ENCODE data around the gene PODXL2.

PODXL2 gene

DNA sequence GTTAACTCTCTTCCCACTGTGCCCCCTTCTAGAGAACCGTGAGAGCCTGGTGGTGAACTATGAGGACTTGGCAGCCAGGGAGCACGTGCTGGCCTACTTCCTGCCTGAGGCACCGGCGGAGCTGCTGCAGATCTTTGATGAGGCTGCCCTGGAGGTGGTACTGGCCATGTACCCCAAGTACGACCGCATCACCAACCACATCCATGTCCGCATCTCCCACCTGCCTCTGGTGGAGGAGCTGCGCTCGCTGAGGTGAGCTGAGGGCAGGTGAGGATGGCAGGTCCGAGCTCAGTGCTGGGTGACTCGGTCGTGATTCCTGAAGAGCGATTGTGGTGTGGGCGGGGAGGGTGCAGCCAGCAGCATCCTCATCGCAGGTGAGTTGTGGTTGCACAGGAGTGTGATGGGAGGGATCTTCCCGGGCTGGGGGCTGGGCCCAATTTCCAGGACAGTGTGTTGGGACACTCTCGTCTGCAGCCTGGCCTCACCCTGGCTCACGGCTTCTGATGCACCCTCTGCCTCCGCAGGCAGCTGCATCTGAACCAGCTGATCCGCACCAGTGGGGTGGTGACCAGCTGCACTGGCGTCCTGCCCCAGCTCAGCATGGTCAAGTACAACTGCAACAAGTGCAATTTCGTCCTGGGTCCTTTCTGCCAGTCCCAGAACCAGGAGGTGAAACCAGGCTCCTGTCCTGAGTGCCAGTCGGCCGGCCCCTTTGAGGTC, 22.7 kb upstream of the PODXL2 start:
- DNase-seq = no peak

DNA sequence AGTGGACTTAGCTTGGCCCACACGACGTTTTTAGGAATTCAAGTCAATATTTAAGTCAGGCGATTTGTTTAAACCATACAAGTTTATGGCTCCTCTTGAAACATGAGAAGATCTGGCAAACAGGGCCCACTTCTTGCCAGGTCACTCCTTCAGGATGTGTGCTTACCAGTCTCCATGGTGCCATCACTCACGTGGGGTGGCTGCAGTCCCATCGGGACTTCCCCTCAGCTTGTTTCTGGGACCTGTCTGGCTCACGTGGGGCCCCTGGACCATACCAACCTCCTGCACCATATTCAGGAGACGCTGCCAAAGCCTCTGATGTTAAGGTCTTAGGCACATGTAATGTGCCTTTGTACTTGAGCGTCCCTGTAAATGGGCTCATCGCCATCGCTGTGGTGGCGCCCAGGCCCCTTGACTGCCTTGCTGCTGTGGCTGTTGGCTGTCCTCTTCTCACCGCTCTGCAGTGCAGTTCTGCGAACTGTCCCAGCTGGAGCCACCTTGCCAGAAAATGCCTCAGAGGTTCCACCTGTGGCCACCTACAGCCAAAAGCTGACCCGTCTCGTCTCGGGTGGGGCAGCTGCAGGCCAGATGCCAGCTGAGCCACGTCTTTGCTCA, 21.9 kb upstream of the PODXL2 start:
- no peak for DNase-seq

DNA sequence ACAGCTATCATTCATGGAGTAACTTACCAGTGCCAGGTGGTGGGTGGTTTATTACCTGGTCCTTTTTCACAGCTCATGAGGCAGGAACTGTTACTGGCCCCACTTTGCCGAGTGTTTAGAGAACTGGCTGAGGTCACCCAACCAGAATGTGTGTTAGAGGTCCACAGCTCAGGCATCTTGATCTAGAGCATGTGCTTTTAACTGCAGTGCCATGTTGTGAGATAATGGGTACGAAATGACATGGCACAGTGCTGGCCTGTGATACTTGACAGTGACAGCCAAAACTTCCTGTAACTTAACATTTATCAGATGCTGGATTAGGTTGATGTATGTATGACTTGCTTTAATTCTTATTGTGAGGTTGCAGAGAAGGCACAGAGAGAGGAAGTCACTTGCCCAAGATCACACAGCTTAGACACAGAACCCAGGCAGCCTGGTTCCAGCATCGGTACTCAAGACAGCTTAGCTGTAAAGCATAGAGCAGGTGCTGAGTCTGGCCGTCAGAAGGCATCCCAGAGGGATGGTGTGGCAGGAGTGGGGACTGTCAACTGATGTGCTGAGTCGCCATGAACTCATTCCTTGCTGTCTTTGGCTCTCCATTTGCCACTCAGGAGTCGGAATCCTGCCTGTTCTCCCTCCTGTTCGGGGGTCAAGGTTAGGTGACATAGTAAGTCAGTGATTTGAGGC, 21.2 kb upstream of the PODXL2 start:
- DNase-seq = no peak

DNA sequence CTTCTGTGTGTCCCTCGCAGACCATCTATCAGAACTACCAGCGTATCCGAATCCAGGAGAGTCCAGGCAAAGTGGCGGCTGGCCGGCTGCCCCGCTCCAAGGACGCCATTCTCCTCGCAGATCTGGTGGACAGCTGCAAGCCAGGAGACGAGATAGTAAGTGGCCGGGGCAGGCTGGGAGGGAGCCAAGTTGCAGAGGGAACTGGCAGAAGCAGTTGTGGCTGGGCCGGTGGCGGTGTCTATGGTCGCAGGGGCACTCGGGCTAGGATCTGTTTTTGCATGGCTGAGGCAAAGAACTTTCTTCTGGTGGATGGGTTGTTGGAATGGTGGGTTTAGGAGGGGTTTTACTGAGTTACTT, 20.6 kb upstream of the PODXL2 start:
- no peak for DNase-seq

DNA sequence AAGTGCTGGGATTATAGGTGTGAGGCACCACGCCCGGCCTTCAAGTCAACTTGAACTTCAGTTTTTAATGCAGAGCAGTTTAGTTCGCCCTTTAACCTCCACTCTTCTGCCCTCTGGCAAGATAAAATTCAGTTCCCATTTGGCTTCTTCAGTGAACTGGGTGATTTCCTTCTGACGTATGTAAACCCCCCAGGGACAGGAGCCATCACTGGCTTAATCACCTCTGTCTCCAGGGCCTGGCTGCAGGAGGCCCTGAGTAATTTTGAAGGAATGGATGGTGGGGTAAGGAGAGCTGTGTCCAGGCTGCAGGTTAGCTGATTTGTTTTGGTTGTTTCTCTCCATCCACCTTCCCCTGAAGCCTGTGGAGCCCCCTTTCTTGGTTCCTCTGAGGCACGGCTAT, 18.9 kb upstream of the PODXL2 start:
- no peak for DNase-seq

DNA sequence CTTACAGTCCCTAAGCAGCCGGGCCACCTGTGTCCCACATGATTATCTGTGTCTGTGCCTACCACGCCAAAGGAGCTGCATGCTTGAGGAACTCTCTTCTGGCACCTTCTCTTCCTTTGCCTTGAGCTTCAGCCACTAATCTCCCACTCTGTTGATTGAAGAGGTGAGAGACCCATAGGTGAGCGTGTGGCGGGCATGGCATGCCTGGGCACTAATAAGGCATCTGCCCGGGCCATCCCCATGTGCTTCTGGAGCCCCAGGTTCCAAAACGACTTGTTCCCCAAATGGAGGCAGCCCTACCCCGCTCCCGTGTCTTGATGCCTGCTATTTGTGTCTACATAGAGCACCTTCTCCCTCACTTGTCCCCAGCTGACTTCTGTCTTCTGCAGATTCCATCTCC, 17.7 kb upstream of the PODXL2 start:
- no peak for DNase-seq

DNA sequence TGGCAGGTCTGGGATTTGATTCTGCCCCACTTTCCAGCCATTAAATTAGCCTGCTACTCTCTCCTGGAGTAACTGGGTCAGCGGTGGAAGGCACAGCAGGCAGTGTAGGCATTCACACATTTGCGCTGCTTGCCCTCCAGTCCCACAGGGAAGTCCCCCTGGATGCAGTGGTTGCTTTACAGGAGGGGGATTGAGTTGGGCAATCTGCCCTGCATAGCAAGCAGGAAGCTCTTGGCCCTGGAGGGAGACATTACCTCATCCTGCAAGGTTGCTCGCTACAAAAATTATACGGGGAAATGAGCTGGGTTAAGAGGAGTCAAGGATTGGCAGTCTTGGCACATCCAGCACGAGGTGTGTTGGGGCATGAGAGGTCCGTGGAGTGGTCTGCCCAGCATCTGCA, 16.0 kb upstream of the PODXL2 start:
- DNase-seq = peak; percentile 34

DNA sequence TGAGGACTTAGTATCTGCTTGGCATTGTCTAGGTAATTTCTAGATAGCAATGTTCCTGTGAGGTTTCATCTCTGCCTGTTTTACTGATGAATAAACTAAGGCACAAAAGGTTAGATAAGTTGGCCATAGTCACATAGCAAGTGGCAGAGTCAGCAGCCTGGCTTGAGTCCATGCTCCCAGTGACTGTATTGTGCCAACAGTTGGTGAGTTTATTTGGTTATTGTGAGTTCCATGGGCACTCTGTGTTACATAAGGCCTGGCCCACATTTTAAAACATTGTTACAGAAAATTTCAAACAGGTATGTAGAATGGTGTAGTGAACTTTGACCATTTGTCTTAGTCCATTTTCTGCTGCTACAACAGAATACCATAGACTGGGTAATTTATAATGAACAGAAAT, 15.6 kb upstream of the PODXL2 start:
- DNase-seq = no peak

DNA sequence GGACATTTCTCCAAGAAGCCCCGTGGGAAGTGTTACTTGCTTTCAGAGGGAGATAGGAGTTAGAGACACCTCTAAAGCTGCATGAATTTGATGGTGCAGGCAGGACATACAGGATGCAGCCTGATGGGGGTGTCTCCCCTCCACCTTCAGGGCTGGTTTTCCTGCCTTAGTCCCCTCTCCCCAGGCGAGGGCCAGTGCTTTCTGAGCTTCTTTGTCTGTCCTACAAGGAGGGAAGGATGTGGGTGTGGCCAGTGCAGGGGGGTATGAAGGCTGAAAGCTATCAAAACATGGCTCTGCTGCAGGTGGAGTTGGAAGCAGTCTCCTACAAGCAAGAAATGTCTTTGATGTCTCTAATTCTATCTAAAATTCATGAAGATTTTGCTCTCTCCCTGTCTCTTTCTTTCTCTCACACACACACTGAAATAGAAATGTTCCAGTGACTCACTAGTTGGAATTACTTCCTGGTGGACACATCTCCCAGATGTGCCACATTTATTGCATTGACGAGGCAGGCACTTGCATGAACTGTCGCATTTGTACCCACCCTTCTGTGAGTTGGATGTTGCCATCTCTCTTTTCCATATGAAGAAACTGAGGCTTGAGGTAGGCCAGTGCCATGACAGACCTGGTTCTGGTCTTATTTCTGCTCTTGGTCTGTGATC, 13.9 kb upstream of the PODXL2 start:
- no peak for DNase-seq

DNA sequence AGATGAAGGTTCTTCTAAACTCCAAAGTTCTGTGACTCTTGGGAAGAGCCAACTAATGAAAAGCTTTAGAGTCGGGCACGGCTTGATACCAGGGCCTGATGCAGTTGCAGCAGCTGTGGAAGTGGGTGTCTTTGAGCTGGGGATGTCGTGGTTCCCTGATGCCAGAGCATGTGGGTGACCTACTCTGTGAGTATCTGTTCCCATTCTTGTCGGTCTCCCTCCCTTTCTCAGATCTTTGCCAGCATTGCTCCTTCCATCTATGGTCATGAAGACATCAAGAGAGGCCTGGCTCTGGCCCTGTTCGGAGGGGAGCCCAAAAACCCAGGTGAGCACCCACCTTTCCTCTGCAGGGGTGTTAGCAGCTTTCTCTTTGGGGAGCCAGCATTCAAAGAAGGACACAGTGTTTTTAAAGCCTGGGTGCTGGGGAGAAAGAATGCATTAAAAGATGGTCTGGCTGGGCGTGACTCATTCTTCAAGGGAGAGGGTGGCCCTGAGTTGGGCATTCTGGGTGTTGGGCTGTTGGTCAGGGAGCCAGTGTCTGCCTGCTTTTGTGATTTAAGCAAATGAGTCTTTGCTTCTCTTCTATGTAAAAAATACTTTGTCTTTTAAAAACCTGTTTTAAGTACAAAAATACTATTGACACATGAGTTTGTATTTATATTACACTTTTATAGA, 13.2 kb upstream of the PODXL2 start:
- DNase-seq = no peak

DNA sequence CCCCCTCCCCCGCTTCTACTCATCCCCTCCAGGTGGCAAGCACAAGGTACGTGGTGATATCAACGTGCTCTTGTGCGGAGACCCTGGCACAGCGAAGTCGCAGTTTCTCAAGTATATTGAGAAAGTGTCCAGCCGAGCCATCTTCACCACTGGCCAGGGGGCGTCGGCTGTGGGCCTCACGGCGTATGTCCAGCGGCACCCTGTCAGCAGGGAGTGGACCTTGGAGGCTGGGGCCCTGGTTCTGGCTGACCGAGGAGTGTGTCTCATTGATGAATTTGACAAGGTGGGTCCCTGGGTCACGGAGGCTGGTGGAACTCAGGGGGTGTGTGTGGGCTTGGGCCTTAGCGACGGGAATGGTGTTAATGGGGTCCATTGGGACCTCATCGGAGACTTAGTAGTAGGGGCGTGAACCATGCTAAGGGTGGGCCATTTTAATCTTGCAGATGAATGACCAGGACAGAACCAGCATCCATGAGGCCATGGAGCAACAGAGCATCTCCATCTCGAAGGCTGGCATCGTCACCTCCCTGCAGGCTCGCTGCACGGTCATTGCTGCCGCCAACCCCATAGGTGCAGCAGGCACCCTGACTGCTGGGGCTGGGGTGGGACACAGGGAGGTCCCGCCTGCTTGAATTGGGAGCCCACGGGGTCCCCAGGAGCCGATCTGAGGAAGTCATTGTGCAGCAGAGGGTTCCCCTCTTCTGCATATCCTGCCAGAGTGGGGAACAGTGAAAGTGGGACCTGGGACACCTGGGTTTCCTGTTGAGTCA, 12.0 kb upstream of the PODXL2 start:
- no peak for DNase-seq

DNA sequence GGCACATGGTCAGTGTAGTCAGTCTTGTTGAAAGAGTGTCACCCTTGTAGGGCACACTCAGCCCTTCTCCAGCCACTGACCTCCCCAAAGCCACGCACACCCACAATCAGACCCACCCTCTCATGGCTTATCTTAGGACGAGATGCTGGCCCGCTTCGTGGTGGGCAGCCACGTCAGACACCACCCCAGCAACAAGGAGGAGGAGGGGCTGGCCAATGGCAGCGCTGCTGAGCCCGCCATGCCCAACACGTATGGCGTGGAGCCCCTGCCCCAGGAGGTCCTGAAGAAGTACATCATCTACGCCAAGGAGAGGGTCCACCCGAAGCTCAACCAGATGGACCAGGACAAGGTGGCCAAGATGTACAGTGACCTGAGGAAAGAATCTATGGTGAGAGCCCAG, 10.1 kb upstream of the PODXL2 start:
- no peak for DNase-seq

DNA sequence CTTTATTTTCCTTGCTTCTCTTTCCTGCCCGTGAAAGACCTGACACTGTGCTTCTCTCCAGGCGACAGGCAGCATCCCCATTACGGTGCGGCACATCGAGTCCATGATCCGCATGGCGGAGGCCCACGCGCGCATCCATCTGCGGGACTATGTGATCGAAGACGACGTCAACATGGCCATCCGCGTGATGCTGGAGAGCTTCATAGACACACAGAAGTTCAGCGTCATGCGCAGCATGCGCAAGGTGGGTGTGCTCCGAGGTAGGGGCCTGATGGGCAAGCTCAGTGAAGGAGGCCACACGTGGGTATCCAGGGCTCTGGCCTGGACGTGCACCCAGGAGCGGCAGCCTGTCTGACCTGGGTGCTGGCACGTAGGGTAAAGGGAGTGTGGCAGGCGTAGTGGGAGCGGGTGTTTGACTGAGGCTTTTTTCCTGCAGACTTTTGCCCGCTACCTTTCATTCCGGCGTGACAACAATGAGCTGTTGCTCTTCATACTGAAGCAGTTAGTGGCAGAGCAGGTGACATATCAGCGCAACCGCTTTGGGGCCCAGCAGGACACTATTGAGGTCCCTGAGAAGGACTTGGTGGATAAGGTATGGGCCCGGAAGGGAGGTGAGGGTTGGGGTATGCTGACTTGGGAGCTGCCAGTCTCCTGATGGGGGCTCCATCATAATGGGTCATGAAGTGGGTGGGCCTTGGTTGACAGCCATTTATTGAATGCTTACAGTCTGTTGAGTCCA, 8.2 kb upstream of the PODXL2 start:
- no peak for DNase-seq

DNA sequence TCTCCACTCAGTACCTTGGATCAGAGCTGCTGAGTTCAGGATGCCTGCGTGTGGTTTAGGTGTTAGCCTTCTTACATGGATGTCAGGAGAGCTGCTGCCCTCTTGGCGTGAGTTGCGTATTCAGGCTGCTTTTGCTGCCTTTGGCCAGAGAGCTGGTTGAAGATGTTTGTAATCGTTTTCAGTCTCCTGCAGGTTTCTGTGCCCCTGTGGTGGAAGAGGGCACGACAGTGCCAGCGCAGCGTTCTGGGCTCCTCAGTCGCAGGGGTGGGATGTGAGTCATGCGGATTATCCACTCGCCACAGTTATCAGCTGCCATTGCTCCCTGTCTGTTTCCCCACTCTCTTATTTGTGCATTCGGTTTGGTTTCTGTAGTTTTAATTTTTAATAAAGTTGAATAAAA, 7.0 kb upstream of the PODXL2 start:
- DNase-seq = no peak

DNA sequence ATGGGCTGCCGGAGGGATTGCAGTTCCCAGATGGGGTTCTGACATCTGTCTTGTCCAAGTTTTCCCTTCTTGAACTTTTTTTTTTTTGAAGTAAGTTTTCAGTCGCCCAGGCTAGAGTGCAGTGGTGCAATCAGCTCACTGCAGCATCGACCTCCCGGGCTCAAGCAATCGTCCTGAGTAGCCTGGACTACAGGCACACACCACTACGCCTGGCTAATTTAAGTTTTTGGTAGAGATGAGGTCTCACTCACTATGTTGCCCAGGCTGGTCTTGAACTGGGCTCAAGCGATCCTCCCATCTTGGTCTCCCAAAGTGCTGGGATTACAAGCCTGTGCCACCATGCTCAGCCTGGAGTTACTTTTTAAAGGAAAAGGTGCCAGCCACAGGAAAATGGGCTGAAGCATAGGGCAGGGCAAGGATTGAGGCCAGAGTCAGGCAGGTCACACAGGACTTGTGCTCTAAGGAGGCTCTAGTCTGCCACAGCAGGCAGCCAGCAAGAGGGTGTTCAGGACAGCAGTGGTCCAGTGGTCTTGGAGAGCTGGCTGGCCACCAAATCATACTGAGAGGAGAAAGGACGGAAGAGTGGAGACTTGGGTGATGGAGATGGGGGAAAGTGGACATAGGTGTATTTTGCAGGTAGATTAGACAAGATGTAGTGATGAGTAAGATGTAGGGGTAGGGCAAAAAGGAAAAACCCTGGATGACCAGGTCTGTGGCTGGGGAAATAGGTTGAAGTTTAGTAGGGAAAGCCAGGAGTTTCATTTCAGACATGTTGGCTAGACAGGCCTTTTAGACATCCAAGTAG, 6.0 kb upstream of the PODXL2 start:
- DNase-seq = no peak

DNA sequence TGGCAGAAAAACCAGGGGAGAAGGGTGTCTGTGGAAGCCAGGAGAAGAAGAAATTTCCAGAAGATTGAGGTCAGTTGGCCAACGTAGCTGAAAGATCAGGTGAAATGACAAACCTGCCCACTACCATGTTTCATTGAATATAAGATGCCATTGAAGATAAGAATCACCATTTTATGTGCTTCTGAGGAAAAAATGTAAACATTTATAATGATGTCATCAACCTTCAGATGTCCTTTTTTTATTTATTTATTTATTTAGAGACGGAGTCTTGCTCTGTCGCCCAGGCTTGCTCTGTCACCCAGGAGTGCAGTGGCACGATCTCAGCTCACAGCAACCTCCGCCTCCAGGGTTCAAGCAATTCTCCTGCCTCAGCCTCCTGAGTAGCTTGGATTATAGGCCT, 4.9 kb upstream of the PODXL2 start:
- DNase-seq = no peak

DNA sequence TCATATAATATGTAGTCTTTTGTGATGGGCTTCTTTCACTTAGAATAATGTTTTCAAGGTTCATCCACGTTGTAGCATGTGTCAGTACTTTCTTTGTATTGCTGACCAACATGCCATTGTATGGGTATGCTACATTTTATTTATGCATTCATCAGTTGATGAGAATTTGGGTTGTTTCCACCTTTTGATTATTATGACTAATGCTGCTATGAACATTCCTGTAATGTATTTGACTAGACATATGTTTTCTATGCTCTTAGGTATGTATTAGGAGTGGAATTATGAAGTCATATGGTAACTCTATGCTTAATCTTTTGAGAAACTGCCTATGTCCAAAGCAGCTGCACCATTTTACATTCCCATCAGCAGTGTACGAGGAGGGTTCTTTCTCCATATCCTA, 3.2 kb upstream of the PODXL2 start:
- no peak for DNase-seq

DNA sequence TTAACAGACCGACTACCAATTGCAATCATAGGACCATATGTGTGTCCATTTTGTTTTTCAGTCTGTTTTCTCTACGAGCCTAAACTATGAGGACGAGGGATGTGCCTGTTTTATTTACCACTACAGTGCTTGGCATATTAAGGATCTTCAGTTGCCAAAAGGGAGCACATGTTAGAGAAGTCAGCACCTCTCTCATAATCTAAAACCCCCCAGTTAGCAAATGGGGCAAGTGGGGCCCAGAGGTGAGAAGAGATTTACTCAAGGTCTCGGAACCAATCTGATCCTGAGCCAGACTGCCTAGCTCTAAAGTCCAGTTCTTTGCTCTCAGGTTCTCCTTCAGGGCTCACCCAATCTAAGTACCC, 578 bp upstream of the PODXL2 start:
- DNase-seq = no peak

DNA sequence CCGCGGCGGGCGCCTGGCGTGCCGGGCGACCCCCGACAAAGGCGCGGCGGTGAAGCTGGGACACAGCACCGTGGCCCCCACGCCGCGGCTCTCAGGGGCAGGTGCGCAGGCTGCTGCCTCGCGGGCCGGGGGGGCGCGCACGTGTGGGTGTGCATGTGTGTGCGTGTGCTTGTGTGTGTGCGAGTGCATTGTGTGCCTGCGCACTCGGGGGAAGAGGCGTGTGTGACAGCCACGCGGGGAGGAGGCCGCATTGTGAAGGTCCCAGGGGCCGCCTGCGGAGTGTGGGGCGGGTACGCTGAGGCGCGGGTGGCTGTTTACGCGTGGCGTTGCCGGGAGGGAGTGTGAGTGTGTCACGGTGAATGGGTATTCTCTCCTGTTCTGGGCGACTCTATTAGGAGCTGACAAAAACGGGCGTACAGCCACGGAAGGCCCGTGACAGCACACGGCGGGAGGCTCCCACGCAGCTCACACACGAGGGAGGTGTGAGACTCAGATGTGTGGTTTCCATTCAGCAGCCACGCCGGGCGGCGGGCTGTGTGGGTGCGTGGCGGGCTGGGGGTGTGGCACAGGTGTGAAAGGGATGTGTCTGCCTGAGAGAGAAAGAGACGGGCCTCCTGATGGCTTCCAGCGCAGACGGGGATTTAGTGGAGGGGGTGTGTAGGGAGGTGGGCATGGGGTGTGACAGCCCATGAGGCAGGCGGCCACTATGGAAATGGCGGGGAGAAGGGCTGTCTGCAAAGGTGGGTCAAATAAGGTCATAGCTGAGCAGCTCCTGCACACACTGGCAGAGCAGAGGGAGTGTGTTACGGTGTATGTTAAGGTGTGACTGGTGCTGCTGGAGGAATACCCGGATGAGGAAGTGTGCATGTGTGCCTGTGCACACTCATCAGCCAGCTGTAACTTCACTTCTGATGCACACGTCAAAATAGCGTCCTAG, 750 bp downstream of the PODXL2 start:
- peak; percentile 72 for DNase-seq
